GM21367 (cell line): Measurements from ENCODE around the gene ZNF48.

Source experiments
- ATAC-seq: cut with Tn5 transposase; IDR thresholded peaks from one replicate; pipeline ENCODE4 v1.9.1; 2021; ENCODE audit not compliant: unreplicated experiment

The ZNF48 gene

GRCh38 chr16:30437511-30438046 lies 42.4 kb downstream of the ZNF48 start:
- no peak for ATAC-seq

- no peak for ATAC-seq
Observed at GRCh38 chr16:30438835-30439234, 43.6 kb downstream of the ZNF48 start.

- no peak for ATAC-seq
Observed at GRCh38 chr16:30439720-30440348, 44.6 kb downstream of the ZNF48 start.

GRCh38 chr16:30443631-30444030 lies 48.4 kb downstream of the ZNF48 start:
- no peak for ATAC-seq

GRCh38 chr16:30444231-30445148 lies 49.3 kb downstream of the ZNF48 start:
- no peak for ATAC-seq

GRCh38 chr16:30445149-30445407 lies 49.9 kb downstream of the ZNF48 start:
- peak; percentile 6 for ATAC-seq

- ATAC-seq, result peak; percentile 57
Observed at GRCh38 chr16:30445408-30446202, 50.4 kb downstream of the ZNF48 start, which contains the start of gene SEPHS2. TSS of gene SEPHS2 (minus strand) at chr16:30445874. CDS start at chr16:30445727, 147 bp downstream.

- no peak for ATAC-seq
Observed at GRCh38 chr16:30446203-30446595, 51.0 kb downstream of the ZNF48 start.

GRCh38 chr16:30447512-30448226 lies 52.4 kb downstream of the ZNF48 start:
- no peak for ATAC-seq

- no peak for ATAC-seq
Observed at GRCh38 chr16:30449116-30449435, 53.9 kb downstream of the ZNF48 start.
